ENCODE data around the gene RNF40.

RNF40 gene

GRCh38 chr16:30761928-30762902, at the start of gene RNF40, which contains the start of gene CFAP119:
TSS of gene RNF40 (plus strand) at chr16:30762322. CDS start at chr16:30762546, 224 bp downstream.
TSS of gene CFAP119 (minus strand) at chr16:30762062. CDS start at chr16:30761748, 314 bp downstream.
- Mint-ChIP-seq H3K36me3 (peaks cover 65% of the 10 kb centered on the region), H3K4me1 (peaks cover 28% of the 10 kb centered on the region), H3K4me3 (peak within 1 kb of the TSS; percentile 92), H3K9me3 (no peaks in the 10 kb centered on the region), H3K27ac (peak within 1 kb of the TSS; percentile 84)
- peak; percentile 94 for ATAC-seq
- peak; percentile 86 to 95 for DNase-seq (ENCODE audit: low spot score in 2 of 2)

DNA sequence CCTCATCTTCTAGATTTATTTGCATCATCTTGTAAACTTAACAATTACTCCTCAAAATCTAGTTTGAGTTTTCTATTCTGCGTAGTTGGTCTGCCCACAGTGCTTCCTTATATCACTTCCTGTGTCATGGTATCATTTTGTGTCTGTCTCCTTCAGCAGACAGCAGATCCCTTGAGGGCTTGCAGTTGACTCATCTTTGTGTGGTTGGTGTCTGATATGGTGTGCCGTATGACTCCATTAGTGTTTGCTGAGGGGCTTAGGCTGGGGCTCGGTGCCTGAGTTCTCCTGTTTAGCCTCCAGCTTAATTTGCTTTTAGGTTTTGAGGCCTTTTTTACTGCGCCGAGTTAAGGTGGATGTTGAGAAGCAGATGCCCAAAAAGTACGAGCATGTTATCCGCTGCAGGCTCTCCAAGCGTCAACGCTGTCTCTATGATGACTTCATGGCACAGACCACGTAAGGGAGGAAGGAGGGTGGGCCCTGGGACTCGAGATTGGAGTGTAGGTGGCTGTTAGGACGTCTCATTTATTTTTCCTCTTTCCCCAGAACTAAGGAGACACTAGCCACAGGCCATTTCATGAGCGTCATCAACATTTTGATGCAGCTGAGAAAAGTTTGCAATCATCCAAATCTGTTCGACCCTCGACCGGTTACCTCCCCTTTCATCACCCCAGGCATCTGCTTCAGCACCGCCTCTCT, 46.2 kb upstream of the RNF40 start:
- Mint-ChIP-seq H3K36me3 (peaks cover 100% of the 10 kb centered on the region), H3K27ac (peak overlapping the region; percentile 92), H3K4me3 (peak overlapping the region; percentile 53), H3K4me1 (peaks cover 45% of the 10 kb centered on the region), H3K9me3 (no peaks in the 10 kb centered on the region)
- ATAC-seq, result peak; percentile 100
- peak; percentile 27 to 71 for DNase-seq (ENCODE audit: low spot score in 2 of 2)

DNA sequence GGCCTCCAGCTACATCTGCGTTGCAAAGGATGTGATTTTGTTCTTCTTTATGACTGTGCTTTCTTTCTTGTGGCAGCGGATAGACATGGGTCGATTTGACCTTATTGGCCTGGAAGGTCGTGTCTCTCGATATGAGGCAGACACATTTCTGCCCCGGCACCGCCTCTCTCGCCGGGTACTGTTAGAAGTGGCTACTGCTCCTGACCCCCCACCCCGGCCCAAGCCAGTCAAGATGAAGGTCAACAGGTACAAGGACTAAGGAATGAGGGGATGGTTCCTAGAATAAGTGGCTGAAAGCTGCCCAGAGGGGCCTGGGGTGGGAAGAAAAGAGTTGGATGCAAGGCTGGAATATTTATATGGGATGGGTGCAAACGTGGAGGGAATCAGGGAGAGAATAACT, 42.0 kb upstream of the RNF40 start:
- DNase-seq (ENCODE audit: low spot score in 2 of 2) (no peak), ATAC-seq (no peak)
- H3K9me3 Mint-ChIP-seq, result no peaks in the 10 kb centered on the region
- peak overlapping the region; percentile 84 for H3K27ac Mint-ChIP-seq
- peaks cover 47% of the 10 kb centered on the region for H3K4me1 Mint-ChIP-seq
- no peak overlapping the region for H3K4me3 Mint-ChIP-seq
- peaks cover 100% of the 10 kb centered on the region for H3K36me3 Mint-ChIP-seq

GRCh38 chr16:30720694-30721093, 41.4 kb upstream of the RNF40 start:
- Mint-ChIP-seq H3K4me1 (peaks cover 42% of the 10 kb centered on the region), H3K9me3 (no peaks in the 10 kb centered on the region), H3K27ac (peak overlapping the region; percentile 84), H3K4me3 (no peak overlapping the region), H3K36me3 (peaks cover 100% of the 10 kb centered on the region)
- ATAC-seq (no peak), DNase-seq (ENCODE audit: low spot score in 2 of 2) (no peak)

DNA sequence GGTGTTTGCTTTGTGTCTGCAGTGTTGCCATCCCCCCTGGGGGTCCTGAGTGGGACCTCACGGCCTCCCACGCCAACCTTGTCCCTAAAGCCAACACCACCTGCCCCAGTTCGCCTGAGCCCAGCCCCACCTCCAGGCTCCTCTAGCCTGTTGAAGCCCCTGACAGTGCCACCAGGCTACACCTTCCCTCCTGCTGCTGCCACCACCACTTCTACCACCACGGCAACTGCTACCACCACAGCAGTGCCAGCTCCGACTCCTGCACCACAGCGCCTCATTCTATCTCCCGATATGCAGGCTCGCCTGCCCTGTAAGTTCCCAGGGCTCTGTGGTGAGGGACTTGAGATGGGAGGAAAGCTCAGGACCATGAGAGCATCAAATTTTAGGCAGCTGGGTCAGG, 41.0 kb upstream of the RNF40 start:
- peak overlapping the region; percentile 84 for H3K27ac Mint-ChIP-seq
- ATAC-seq (no peak), DNase-seq (ENCODE audit: low spot score in 2 of 2) (no peak)
- peaks cover 100% of the 10 kb centered on the region for H3K36me3 Mint-ChIP-seq
- H3K9me3 Mint-ChIP-seq, result no peaks in the 10 kb centered on the region
- H3K4me3 Mint-ChIP-seq, result no peak overlapping the region
- H3K4me1 Mint-ChIP-seq, result peaks cover 37% of the 10 kb centered on the region

DNA sequence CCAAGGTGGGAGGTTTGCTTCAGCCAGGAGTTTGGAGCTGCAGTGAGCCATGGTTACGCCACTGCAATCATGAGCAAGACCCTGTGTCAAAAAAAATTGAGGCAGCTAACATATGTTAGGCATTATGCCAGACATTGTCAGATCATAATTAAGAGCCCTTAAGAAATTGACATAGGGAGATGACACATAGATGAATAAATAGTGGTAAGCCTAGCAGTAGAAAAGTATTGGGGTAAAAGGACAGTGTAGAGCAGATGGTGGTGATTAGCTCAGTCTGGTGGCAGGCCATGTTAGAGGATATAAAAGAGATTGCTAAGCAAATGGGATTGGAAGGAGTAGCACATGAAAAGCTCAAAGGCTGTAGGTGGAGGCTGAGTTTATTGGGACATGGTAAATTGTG, 40.5 kb upstream of the RNF40 start:
- peaks cover 100% of the 10 kb centered on the region for H3K36me3 Mint-ChIP-seq
- DNase-seq (ENCODE audit: low spot score in 2 of 2) (no peak), ATAC-seq (no peak)
- H3K9me3 Mint-ChIP-seq, result no peaks in the 10 kb centered on the region
- H3K4me3 Mint-ChIP-seq, result no peak overlapping the region
- peaks cover 32% of the 10 kb centered on the region for H3K4me1 Mint-ChIP-seq
- H3K27ac Mint-ChIP-seq, result peak overlapping the region; percentile 84

- Mint-ChIP-seq H3K27ac (peak overlapping the region; percentile 84), H3K4me3 (no peak overlapping the region), H3K4me1 (peaks cover 26% of the 10 kb centered on the region), H3K9me3 (no peaks in the 10 kb centered on the region), H3K36me3 (peaks cover 100% of the 10 kb centered on the region)
- DNase-seq (ENCODE audit: low spot score in 2 of 2) (no peak), ATAC-seq (no peak)
Measured at GRCh38 chr16:30722443-30722842, 39.7 kb upstream of the RNF40 start.

GRCh38 chr16:30722916-30723315, 39.2 kb upstream of the RNF40 start:
- H3K4me3 Mint-ChIP-seq, result no peak overlapping the region
- H3K36me3 Mint-ChIP-seq, result peaks cover 100% of the 10 kb centered on the region
- no peak for ATAC-seq
- H3K4me1 Mint-ChIP-seq, result peaks cover 26% of the 10 kb centered on the region
- peak overlapping the region; percentile 75 for H3K27ac Mint-ChIP-seq
- DNase-seq (ENCODE audit: low spot score in 2 of 2), result no peak
- H3K9me3 Mint-ChIP-seq, result no peaks in the 10 kb centered on the region

DNA sequence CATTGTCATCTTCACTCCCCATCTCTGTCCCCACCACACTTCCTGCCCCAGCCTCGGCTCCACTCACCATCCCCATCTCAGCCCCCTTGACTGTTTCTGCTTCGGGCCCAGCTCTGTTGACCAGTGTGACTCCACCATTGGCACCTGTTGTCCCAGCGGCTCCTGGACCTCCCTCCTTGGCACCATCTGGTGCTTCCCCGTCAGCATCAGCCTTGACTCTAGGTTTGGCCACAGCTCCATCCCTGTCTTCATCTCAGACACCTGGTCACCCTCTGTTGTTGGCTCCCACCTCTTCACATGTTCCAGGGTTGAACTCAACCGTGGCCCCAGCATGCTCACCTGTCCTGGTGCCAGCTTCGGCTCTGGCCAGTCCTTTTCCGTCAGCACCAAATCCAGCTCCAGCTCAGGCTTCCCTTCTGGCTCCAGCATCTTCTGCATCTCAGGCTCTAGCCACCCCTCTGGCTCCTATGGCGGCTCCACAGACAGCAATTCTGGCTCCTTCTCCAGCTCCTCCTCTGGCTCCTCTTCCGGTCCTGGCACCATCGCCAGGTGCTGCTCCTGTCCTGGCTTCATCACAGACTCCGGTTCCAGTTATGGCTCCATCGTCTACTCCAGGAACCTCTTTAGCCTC, 38.3 kb upstream of the RNF40 start:
- H3K9me3 Mint-ChIP-seq, result no peaks in the 10 kb centered on the region
- no peak for DNase-seq (ENCODE audit: low spot score in 2 of 2)
- peaks cover 26% of the 10 kb centered on the region for H3K4me1 Mint-ChIP-seq
- H3K36me3 Mint-ChIP-seq, result peaks cover 100% of the 10 kb centered on the region
- peak; percentile 16 for ATAC-seq
- H3K4me3 Mint-ChIP-seq, result no peak overlapping the region
- peak overlapping the region; percentile 75 for H3K27ac Mint-ChIP-seq

GRCh38 chr16:30724641-30725417, 37.3 kb upstream of the RNF40 start:
- DNase-seq (ENCODE audit: low spot score in 2 of 2) (no peak), ATAC-seq (no peak)
- Mint-ChIP-seq H3K4me3 (no peak overlapping the region), H3K9me3 (no peaks in the 10 kb centered on the region), H3K27ac (peak overlapping the region; percentile 75), H3K4me1 (peaks cover 32% of the 10 kb centered on the region), H3K36me3 (peaks cover 100% of the 10 kb centered on the region)

- Mint-ChIP-seq H3K4me1 (peaks cover 32% of the 10 kb centered on the region), H3K27ac (peak overlapping the region; percentile 74), H3K4me3 (no peak overlapping the region), H3K36me3 (peaks cover 100% of the 10 kb centered on the region), H3K9me3 (no peaks in the 10 kb centered on the region)
- no peak for DNase-seq (ENCODE audit: low spot score in 2 of 2)
- ATAC-seq, result no peak
Measured at GRCh38 chr16:30725418-30725792, 36.7 kb upstream of the RNF40 start.

DNA sequence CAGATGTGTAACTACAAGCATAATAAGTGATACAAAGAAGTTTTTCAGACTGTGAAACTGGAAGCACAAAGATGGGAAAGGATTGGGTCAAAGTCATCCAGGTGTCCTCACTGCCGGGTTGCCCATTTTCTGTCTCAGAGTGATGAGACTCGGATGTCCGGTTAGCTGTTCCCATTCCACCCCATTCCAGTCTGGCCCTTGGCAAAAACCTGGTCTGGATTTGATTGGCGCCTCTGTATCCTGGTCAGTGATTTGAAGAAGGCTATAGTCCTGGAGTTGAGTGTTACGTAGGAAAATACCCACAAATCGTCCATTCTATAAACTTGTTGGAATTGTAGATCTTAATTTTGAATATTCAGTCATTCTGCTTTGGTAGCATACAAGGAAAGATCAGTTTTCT, 33.8 kb upstream of the RNF40 start:
- H3K4me3 Mint-ChIP-seq, result no peak overlapping the region
- no peaks in the 10 kb centered on the region for H3K9me3 Mint-ChIP-seq
- H3K27ac Mint-ChIP-seq, result no peak overlapping the region
- ATAC-seq (no peak), DNase-seq (ENCODE audit: low spot score in 2 of 2) (no peak)
- peaks cover 25% of the 10 kb centered on the region for H3K4me1 Mint-ChIP-seq
- peaks cover 100% of the 10 kb centered on the region for H3K36me3 Mint-ChIP-seq

DNA sequence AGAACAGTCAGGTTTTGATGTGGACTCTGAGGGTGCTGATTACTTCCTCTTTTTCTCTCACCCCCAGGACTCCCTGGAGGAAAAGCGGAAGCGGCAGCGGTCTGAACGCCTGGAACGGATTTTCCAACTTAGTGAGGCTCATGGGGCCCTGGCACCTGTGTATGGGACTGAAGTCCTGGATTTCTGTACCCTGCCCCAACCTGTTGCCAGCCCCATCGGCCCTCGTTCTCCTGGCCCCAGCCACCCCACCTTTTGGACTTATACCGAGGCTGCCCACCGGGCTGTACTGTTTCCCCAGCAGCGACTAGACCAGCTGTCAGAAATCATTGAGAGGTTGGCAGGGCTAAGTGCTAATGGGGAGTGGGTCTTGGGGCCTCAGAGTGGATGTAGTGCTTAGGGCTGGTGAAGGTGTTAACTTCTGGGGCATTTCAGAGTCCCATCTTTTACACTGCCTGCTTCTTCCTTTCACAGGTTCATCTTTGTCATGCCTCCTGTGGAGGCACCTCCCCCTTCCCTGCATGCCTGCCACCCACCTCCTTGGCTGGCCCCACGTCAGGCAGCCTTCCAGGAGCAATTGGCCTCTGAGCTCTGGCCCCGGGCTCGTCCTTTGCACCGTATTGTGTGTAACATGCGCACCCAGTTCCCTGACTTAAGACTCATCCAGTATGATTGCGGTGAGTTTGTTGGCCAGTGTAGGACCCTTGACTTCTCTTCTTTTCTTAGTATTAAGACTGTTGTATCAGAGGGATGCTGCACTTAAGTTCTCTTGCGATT, 33.0 kb upstream of the RNF40 start:
- peaks cover 18% of the 10 kb centered on the region for H3K4me1 Mint-ChIP-seq
- no peak overlapping the region for H3K4me3 Mint-ChIP-seq
- ATAC-seq, result no peak
- H3K9me3 Mint-ChIP-seq, result no peaks in the 10 kb centered on the region
- H3K27ac Mint-ChIP-seq, result no peak overlapping the region
- DNase-seq (ENCODE audit: low spot score in 2 of 2), result no peak
- H3K36me3 Mint-ChIP-seq, result peaks cover 100% of the 10 kb centered on the region

DNA sequence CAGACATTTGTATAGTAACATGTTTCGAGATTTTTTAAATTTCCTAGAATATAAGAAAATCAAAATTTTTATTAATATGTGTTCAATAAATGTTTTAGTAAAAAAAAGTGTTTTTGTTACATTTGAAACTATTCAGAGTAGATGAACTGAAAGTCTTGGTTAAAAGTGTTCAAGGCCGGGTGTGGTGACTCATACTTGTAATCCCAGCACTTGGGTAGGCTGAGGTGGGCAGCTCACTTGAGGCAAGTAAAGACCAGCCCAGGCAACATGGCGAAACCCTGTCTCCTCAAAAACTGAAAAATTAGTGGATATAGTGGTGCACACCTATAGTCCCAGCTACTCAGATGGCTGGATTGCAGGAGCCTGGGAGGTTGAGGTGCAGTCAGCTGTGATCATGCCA, 30.7 kb upstream of the RNF40 start:
- peak; percentile 68 for ATAC-seq
- Mint-ChIP-seq H3K4me1 (peaks cover 12% of the 10 kb centered on the region), H3K36me3 (peaks cover 100% of the 10 kb centered on the region), H3K9me3 (no peaks in the 10 kb centered on the region), H3K4me3 (no peak overlapping the region), H3K27ac (peak overlapping the region; percentile 52)
- DNase-seq (ENCODE audit: low spot score in 2 of 2), result no peak

Data from stimulated activated effector memory CD8-positive, alpha-beta T cell treated with anti-CD3 and anti-CD28 coated beads, Interleukin-12 subunit alpha, Interleukin-12 subunit beta, amount 100 ng/mL, for 72 hours (primary cell).